SK-N-SH (cell line): Measurements from ENCODE around the gene SELENOS. TPM values are rescaled to one million over a fixed set of nuclear protein-coding genes. Genes with fewer than 3 reads are reported as not detected.

Experiments
- CTCF ChIA-PET: fragments of 300-600, 350-600 bp; formaldehyde crosslinking; extraction: SDS; loops from one replicate; lab custom pipeline; 2021; lab: Yijun Ruan, JAX
- POLR2A ChIA-PET: fragments of 350-600 bp; sonication (Branson Sonifier 250); formaldehyde crosslinking; extraction: SDS; loops from one replicate; lab custom pipeline; 2020; ENCODE audit warnings: antibody characterized with exemption, inconsistent platforms; lab: Yijun Ruan, JAX
- DNase-seq: peaks from one replicate; pipeline ENCODE4 v3.0.0; 2012
- H2AFZ ChIP-seq: fragments of 200-600 bp; sonication (generic); 2 replicates; pipeline ENCODE4 v1.8.1; 2016; ENCODE audit warnings: antibody characterized with exemption, mild to moderate bottlenecking, low read depth
- H3F3A ChIP-seq: fragments of 200-600 bp; sonication (generic); replicated peaks from 2 replicates; pipeline ENCODE3; 2016; ENCODE audit warnings: antibody characterized with exemption, mild to moderate bottlenecking; ENCODE audit not compliant: insufficient read depth
- H3K27ac ChIP-seq, 2 experiments: fragments of 200-500 bp in 1 of 2; fragments of 200-600 bp in 1 of 2; sonication (Bioruptor generic) in 1 of 2; sonication (generic), shearing (Covaris generic) in 1 of 2; 2 replicates each; pipeline versions ENCODE4 v1.5.1 to v1.6.1; 2014 to 2016; ENCODE audit warnings: low read depth in 2 of 2, inconsistent platforms in 1 of 2, low read length in 1 of 2, mild to moderate bottlenecking in 1 of 2, mixed read lengths in 1 of 2
- H3K27me3 ChIP-seq: fragments of 200-600 bp; sonication (generic), shearing (Covaris generic); 2 replicates; pipeline ENCODE4 v1.6.1; 2016; ENCODE audit warnings: mixed run types; ENCODE audit not compliant: insufficient read depth
- H3K36me3 ChIP-seq, 2 experiments: fragments of 200-500 bp in 1 of 2; fragments of 200-600 bp in 1 of 2; sonication (Bioruptor generic) in 1 of 2; sonication (generic) in 1 of 2; replicated peaks in 1 of 2; 2 replicates each; pipeline versions ENCODE3 to v1.5.1; 2014 to 2016; ENCODE audit warnings: low read length in 1 of 2, mild to moderate bottlenecking in 1 of 2; ENCODE audit not compliant: insufficient read depth in 2 of 2, control insufficient read depth in 1 of 2
- H3K4me1 ChIP-seq, 2 experiments: fragments of 200-500 bp in 1 of 2; fragments of 200-600 bp in 1 of 2; sonication (Bioruptor generic) in 1 of 2; sonication (generic), shearing (Covaris generic) in 1 of 2; 2 replicates each; pipeline versions ENCODE4 v1.5.1 to v1.6.1; 2014 to 2016; ENCODE audit warnings: low read depth in 1 of 2, low read length in 1 of 2, mixed run types in 1 of 2; ENCODE audit not compliant: insufficient read depth in 2 of 2, control insufficient read depth in 1 of 2
- H3K4me2 ChIP-seq: fragments of 200-600 bp; sonication (generic), shearing (Covaris generic); 2 replicates; pipeline ENCODE4 v1.6.1; 2017; ENCODE audit warnings: mixed run types
- H3K4me3 ChIP-seq, 2 experiments: fragments of 200-500 bp in 1 of 2; fragments of 200-600 bp in 1 of 2; sonication (Bioruptor generic) in 1 of 2; sonication (generic), shearing (Covaris generic) in 1 of 2; 2 replicates each; pipeline versions ENCODE4 v1.5.1 to v1.8.1; 2014 to 2016; ENCODE audit warnings: low read depth in 2 of 2, inconsistent platforms in 1 of 2, low read length in 1 of 2, mild to moderate bottlenecking in 1 of 2, mixed read lengths in 1 of 2, moderate library complexity in 1 of 2
- H3K79me2 ChIP-seq: fragments of 200-600 bp; sonication (generic); 2 replicates; pipeline ENCODE4 v1.8.1; 2017; ENCODE audit warnings: mild to moderate bottlenecking; ENCODE audit not compliant: insufficient read depth
- H3K9ac ChIP-seq: fragments of 200-600 bp; sonication (generic); 2 replicates; pipeline ENCODE4 v1.6.1; 2017; ENCODE audit warnings: mixed run types
- H3K9me2 ChIP-seq: fragments of 200-600 bp; sonication (generic); 2 replicates; pipeline ENCODE4 v1.6.1; 2017; ENCODE audit warnings: mixed run types
- H3K9me3 ChIP-seq: fragments of 200-600 bp; sonication (generic); 2 replicates; pipeline ENCODE4 v1.6.1; 2017; ENCODE audit warnings: mixed run types, mild to moderate bottlenecking, moderate library complexity
- H4K20me1 ChIP-seq: fragments of 200-600 bp; sonication (generic); 2 replicates; pipeline ENCODE4 v1.6.1; 2017; ENCODE audit warnings: mild to moderate bottlenecking, mixed run types; ENCODE audit not compliant: insufficient read depth
- ELF1 ChIP-seq: IDR thresholded peaks from 2 replicates; pipeline ENCODE4 v1.4.0; 2012
- FOXM1 ChIP-seq: IDR thresholded peaks from 2 replicates; pipeline ENCODE4 v1.4.0; 2012; ENCODE audit warnings: low read depth, mild to moderate bottlenecking
- MXI1 ChIP-seq: IDR thresholded peaks from 2 replicates; pipeline ENCODE4 v1.6.1; 2012; ENCODE audit warnings: mild to moderate bottlenecking, low read depth, low read length, improper control_type of control experiment
- RXRA ChIP-seq: IDR thresholded peaks from 2 replicates; pipeline ENCODE4 v1.4.0; 2012; ENCODE audit warnings: low read depth, mild to moderate bottlenecking, borderline replicate concordance
- TAF1 ChIP-seq: IDR thresholded peaks from 2 replicates; pipeline ENCODE4 v1.6.1; 2012; ENCODE audit warnings: low read depth, mild to moderate bottlenecking, low read length, moderate library complexity, borderline replicate concordance
- TCF12 ChIP-seq: IDR thresholded peaks from 2 replicates; pipeline ENCODE4 v1.4.0; 2012
- USF1 ChIP-seq: IDR thresholded peaks from 2 replicates; pipeline ENCODE4 v1.4.0; 2012; ENCODE audit warnings: low read depth, borderline replicate concordance
- USF2 ChIP-seq: fragments of 150-350 bp; IDR thresholded peaks from 2 replicates; pipeline ENCODE4 v1.6.1; 2017; ENCODE audit warnings: antibody characterized with exemption, low read length, low read depth, borderline replicate concordance
- YY1 ChIP-seq: IDR thresholded peaks from 2 replicates; pipeline ENCODE4 v1.4.0; 2012; ENCODE audit warnings: low read depth, mild to moderate bottlenecking
- WGBS: methylation state at CpG from one replicate; pipeline ENCODE4 v1.1.6; 2017; ENCODE audit warnings: low lambda C conversion rate; 5-methylcytosine and 5-hydroxymethylcytosine counted together
- polyA plus RNA-seq, 3 experiments: library from polyadenylated mRNA; depleted of rRNA; stranded (reverse); fragments of >200 nt; gene quantifications; 2 replicates each; pipeline ENCODE4 v1.2.3, GENCODE V29; 2012
- TF ChIP-seq, protein P1 (sequence below): IDR thresholded peaks from 2 replicates; pipeline ENCODE4 v1.4.0; 2012; ENCODE audit warnings: low read depth, borderline replicate concordance
- TF ChIP-seq, protein P2 (sequence below): IDR thresholded peaks from 2 replicates; pipeline ENCODE4 v1.4.0; 2012; ENCODE audit warnings: low read depth
- TF ChIP-seq, protein P3 (sequence below): fragments of 200-600 bp; sonication (generic); IDR thresholded peaks from 2 replicates; pipeline ENCODE4 v1.6.1; 2017; ENCODE audit warnings: antibody characterized with exemption, mild to moderate bottlenecking, moderate library complexity

The SELENOS gene
- polyA plus RNA-seq, 1 of the 3 experiments (the other 2 are of a cell fraction), result 101 TPM

- POLR2A ChIA-PET, result no interaction called here
- Histone ChIP-seq H3K27me3 (no peaks in the 10 kb centered on the region), H3K9me2 (no peaks in the 10 kb centered on the region)
- 89% methylated on average over 12 of the region's 12 CpGs for WGBS
- TF ChIP-seq TAF1 (no peak), USF1 (no peak), USF2 (no peak), ELF1 (no peak), YY1 (no peak), MXI1 (no peak), TCF12 (no peak), FOXM1 (no peak)
- TF ChIP-seq, protein P1, sequence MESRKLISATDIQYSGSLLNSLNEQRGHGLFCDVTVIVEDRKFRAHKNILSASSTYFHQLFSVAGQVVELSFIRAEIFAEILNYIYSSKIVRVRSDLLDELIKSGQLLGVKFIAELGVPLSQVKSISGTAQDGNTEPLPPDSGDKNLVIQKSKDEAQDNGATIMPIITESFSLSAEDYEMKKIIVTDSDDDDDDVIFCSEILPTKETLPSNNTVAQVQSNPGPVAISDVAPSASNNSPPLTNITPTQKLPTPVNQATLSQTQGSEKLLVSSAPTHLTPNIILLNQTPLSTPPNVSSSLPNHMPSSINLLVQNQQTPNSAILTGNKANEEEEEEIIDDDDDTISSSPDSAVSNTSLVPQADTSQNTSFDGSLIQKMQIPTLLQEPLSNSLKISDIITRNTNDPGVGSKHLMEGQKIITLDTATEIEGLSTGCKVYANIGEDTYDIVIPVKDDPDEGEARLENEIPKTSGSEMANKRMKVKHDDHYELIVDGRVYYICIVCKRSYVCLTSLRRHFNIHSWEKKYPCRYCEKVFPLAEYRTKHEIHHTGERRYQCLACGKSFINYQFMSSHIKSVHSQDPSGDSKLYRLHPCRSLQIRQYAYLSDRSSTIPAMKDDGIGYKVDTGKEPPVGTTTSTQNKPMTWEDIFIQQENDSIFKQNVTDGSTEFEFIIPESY, result no peak
- TF ChIP-seq, all 33 proteins: peak for 0
- Histone ChIP-seq H4K20me1 (peaks cover 13% of the 10 kb centered on the region), H3K27ac (peak overlapping the region; percentile 48 to 86; a peak in 3 of 4 replicates), H3K79me2 (peaks cover 31% of the 10 kb centered on the region), H3K9ac (peak overlapping the region; percentile 14; the same call in 1 of the 2 replicates), H3K4me1 (peaks cover 3 to 26% of the 10 kb centered on the region in 2 experiments; a peak in 2 of 4 replicates), H3K9me3 (no peaks in the 10 kb centered on the region), H3F3A (peaks cover 16% of the 10 kb centered on the region), H3K36me3 (peaks cover 48 to 59% of the 10 kb centered on the region in 2 experiments), H3K4me3 (peak overlapping the region; percentile 91 to 97; a peak in 3 of 4 replicates), H2AFZ (peak overlapping the region; percentile 88; the same call in 1 of the 2 replicates), H3K4me2 (peak overlapping the region; percentile 79; the same call in 1 of the 2 replicates)
- CTCF ChIA-PET, result interaction anchor here (0.6 to 2.1 kb wide), 5 partner anchors 11 to 272 kb away, joined by 3 to 10 read pairs (median 5); no protein-coding TSS in a partner anchor
- no peak for DNase-seq
Observed at GRCh38 chr15:101277943-101278564, 769 bp upstream of the SELENOS start.

GRCh38 chr15:101276501-101277037, 716 bp downstream of the SELENOS start:
- H3K9ac ChIP-seq, result peak overlapping the region; percentile 89
- H3K36me3 ChIP-seq, result peaks cover 48 to 59% of the 10 kb centered on the region in 2 experiments
- H3K79me2 ChIP-seq, result peaks cover 31% of the 10 kb centered on the region
- peak overlapping the region; percentile 91 to 97 for H3K4me3 ChIP-seq
- H4K20me1 ChIP-seq, result peaks cover 13% of the 10 kb centered on the region
- H3F3A ChIP-seq, result peaks cover 22% of the 10 kb centered on the region
- H3K27ac ChIP-seq, result peak overlapping the region; percentile 75 to 86
- WGBS, result 6% methylated on average over 14 of the region's 14 CpGs
- POLR2A ChIA-PET, result no interaction called here
- H3K4me2 ChIP-seq, result peak overlapping the region; percentile 79
- TF ChIP-seq, protein P2, sequence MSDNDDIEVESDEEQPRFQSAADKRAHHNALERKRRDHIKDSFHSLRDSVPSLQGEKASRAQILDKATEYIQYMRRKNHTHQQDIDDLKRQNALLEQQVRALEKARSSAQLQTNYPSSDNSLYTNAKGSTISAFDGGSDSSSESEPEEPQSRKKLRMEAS, result no peak
- TF ChIP-seq RXRA, result no peak
- TF ChIP-seq, protein P3, sequence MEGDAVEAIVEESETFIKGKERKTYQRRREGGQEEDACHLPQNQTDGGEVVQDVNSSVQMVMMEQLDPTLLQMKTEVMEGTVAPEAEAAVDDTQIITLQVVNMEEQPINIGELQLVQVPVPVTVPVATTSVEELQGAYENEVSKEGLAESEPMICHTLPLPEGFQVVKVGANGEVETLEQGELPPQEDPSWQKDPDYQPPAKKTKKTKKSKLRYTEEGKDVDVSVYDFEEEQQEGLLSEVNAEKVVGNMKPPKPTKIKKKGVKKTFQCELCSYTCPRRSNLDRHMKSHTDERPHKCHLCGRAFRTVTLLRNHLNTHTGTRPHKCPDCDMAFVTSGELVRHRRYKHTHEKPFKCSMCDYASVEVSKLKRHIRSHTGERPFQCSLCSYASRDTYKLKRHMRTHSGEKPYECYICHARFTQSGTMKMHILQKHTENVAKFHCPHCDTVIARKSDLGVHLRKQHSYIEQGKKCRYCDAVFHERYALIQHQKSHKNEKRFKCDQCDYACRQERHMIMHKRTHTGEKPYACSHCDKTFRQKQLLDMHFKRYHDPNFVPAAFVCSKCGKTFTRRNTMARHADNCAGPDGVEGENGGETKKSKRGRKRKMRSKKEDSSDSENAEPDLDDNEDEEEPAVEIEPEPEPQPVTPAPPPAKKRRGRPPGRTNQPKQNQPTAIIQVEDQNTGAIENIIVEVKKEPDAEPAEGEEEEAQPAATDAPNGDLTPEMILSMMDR, result peak; percentile 56
- CTCF ChIA-PET, result interaction anchor here (0.7 to 1.5 kb wide), 8 partner anchors 10 to 366 kb away, joined by 3 to 13 read pairs (median 4); partner anchors contain the start of gene SNRPA1
- H3K27me3 ChIP-seq, result no peaks in the 10 kb centered on the region
- peak; percentile 65 for DNase-seq
- H3K4me1 ChIP-seq, result peaks cover 3 to 36% of the 10 kb centered on the region in 2 experiments; a peak in 2 of 4 replicates
- H3K9me3 ChIP-seq, result no peaks in the 10 kb centered on the region
- H3K9me2 ChIP-seq, result no peaks in the 10 kb centered on the region
- peak overlapping the region; percentile 12; the same call in 1 of the 2 replicates for H2AFZ ChIP-seq
